ENCODE measurements around the gene COL12A1. TPM values are rescaled to one million over a fixed set of nuclear protein-coding genes. Genes with fewer than 3 reads are reported as not detected.

COL12A1 gene
- total and polyA plus RNA-seq, 10 of the 15 experiments (the other 5 are each of a cell fraction or from before 2014, with no cell fraction given), result under 0.01 to 0.69 (median 0.11) TPM; not detected in 6

DNA sequence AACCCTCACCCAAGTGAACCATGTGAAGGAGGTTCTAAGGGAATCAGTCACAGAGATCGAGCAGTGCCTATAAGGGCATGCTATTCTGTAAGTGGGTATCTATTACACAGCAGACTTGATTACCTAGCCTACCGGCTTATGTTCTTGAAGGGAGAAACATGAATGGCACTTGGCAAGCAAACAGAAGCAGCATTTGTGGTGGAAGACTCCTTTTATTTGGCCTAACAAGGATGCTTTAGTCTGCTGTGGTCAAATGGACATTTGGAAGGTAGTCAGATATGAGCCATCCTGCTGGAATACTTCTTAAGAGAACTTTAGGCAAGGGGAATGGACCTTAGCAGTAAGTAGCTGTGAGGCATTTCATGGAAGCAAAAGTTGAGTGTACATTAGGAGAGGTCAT is 126.3 kb downstream of the COL12A1 start (continued):
- TF ChIP-seq, protein P1, sequence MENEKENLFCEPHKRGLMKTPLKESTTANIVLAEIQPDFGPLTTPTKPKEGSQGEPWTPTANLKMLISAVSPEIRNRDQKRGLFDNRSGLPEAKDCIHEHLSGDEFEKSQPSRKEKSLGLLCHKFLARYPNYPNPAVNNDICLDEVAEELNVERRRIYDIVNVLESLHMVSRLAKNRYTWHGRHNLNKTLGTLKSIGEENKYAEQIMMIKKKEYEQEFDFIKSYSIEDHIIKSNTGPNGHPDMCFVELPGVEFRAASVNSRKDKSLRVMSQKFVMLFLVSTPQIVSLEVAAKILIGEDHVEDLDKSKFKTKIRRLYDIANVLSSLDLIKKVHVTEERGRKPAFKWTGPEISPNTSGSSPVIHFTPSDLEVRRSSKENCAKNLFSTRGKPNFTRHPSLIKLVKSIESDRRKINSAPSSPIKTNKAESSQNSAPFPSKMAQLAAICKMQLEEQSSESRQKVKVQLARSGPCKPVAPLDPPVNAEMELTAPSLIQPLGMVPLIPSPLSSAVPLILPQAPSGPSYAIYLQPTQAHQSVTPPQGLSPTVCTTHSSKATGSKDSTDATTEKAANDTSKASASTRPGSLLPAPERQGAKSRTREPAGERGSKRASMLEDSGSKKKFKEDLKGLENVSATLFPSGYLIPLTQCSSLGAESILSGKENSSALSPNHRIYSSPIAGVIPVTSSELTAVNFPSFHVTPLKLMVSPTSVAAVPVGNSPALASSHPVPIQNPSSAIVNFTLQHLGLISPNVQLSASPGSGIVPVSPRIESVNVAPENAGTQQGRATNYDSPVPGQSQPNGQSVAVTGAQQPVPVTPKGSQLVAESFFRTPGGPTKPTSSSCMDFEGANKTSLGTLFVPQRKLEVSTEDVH (IDR thresholded peaks at IDR 0.05; ENCODE audit: low read depth, partially characterized antibody), result no peak

DNA sequence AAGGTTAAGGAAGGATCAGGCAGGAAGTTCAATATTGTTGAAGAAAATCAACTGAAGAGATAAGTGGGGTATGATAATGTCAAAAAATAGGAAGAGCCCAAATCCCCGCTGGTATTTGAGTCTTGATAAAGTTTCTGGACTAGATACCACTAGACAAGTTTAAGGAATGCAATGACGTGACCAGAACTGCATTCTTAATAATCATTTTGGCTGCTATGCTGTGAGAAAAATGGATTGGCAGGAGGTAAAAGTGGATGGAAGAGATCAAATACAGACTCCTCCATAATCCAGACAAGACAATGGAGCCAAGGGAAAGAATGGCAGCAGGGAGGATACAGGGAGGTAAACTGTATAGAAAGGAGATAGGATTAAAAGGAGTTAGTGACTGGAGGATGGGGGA is 128.2 kb downstream of the COL12A1 start:
- no peak for DNase-seq (ENCODE audit: low read depth, low spot score)
- Histone ChIP-seq H3K9ac (ENCODE audit: control insufficient read depth, insufficient read depth, low read length) (no peak overlapping the region), H3K79me2 (ENCODE audit: control insufficient read depth, insufficient read depth, low read length) (no peaks in the 10 kb centered on the region), H3K4me2 (ENCODE audit: control insufficient read depth, insufficient read depth) (no peak overlapping the region), H4K20me1 (ENCODE audit: control insufficient read depth, insufficient read depth) (no peaks in the 10 kb centered on the region), H3K27me3 (replicated peaks in 1 of 2; ENCODE audit: control insufficient read depth in 2 of 2, insufficient read depth in 2 of 2, low read length in 1 of 2) (no peaks in the 10 kb centered on the region), H3K27ac (ENCODE audit: control insufficient read depth, insufficient read depth) (no peak overlapping the region), H3K9me3 (replicated peaks; ENCODE audit: control insufficient read depth, insufficient read depth, low read length) (no peaks in the 10 kb centered on the region), H3K4me1 (ENCODE audit: control insufficient read depth, insufficient read depth, low read length) (no peaks in the 10 kb centered on the region), H3K4me3 (no peak overlapping the region), H3K36me3 (ENCODE audit: control insufficient read depth in 2 of 2, insufficient read depth in 2 of 2, low read length in 1 of 2) (no peaks in the 10 kb centered on the region), H2AFZ (ENCODE audit: control insufficient read depth, low read depth, low read length) (no peak overlapping the region)
- 19% methylated on average over 2 of the region's 2 CpGs for WGBS (ENCODE audit: insufficient coverage, insufficient replicate concordance, low lambda C conversion rate, missing lambda C conversion rate)
- intact Hi-C loops (cut with micrococcal nuclease; ENCODE audit: unreplicated experiment), result no loop called here
- ChIA-PET POLR2A (no interaction called here), RAD21 (ENCODE audit: unreplicated experiment) (no interaction called here), SMC1A (ENCODE audit: uncharacterized antibody, unreplicated experiment) (no interaction called here), CTCF (no interaction called here)
- BruUV-seq (replicated peaks), result no TSS peak
- no peak for ATAC-seq
- no peak for FAIRE-seq
- in situ Hi-C loops (cut with MboI), result no loop called here
- TF ChIP-seq MEF2B (IDR thresholded peaks at IDR 0.05; ENCODE audit: partially characterized antibody, poor library complexity, severe bottlenecking) (no peak), BHLHE40 (IDR thresholded peaks at IDR 0.05; ENCODE audit: borderline replicate concordance in 1 of 2, low read depth in 2 of 2, low read length in 1 of 2) (no peak), MTA2 (IDR thresholded peaks at IDR 0.05; ENCODE audit: low read depth) (no peak), RFX5 (IDR thresholded peaks at IDR 0.05; ENCODE audit: low read depth, low read length) (no peak), POLR2AphosphoS5 (IDR thresholded peaks at IDR 0.05; ENCODE audit: low read length) (no peak), EGR1 (IDR thresholded peaks at IDR 0.05; ENCODE audit: borderline replicate concordance in 1 of 2, low read depth in 2 of 2, low read length in 2 of 2) (no peak), MEF2A (IDR thresholded peaks at IDR 0.05; ENCODE audit: insufficient read depth, low read depth, low read length) (no peak), NBN (IDR thresholded peaks at IDR 0.05) (no peak), GABPA (IDR thresholded peaks at IDR 0.05; ENCODE audit: low read depth) (no peak), PML (IDR thresholded peaks at IDR 0.05; ENCODE audit: low read length) (no peak), SMAD1 (IDR thresholded peaks at IDR 0.05; ENCODE audit: low read depth, partially characterized antibody) (no peak), STAT1 (conservative IDR thresholded peaks at IDR 0.05) (no peak), NR2C2 (IDR thresholded peaks at IDR 0.05; ENCODE audit: borderline replicate concordance, control insufficient read depth, insufficient read length, low read depth) (no peak), ESRRA (IDR thresholded peaks at IDR 0.05; ENCODE audit: low read length) (no peak), SIX5 (IDR thresholded peaks at IDR 0.05; ENCODE audit: low read depth, low read length, severe bottlenecking) (no peak)
- TF ChIP-seq, protein P2, sequence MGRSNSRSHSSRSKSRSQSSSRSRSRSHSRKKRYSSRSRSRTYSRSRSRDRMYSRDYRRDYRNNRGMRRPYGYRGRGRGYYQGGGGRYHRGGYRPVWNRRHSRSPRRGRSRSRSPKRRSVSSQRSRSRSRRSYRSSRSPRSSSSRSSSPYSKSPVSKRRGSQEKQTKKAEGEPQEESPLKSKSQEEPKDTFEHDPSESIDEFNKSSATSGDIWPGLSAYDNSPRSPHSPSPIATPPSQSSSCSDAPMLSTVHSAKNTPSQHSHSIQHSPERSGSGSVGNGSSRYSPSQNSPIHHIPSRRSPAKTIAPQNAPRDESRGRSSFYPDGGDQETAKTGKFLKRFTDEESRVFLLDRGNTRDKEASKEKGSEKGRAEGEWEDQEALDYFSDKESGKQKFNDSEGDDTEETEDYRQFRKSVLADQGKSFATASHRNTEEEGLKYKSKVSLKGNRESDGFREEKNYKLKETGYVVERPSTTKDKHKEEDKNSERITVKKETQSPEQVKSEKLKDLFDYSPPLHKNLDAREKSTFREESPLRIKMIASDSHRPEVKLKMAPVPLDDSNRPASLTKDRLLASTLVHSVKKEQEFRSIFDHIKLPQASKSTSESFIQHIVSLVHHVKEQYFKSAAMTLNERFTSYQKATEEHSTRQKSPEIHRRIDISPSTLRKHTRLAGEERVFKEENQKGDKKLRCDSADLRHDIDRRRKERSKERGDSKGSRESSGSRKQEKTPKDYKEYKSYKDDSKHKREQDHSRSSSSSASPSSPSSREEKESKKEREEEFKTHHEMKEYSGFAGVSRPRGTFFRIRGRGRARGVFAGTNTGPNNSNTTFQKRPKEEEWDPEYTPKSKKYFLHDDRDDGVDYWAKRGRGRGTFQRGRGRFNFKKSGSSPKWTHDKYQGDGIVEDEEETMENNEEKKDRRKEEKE (IDR thresholded peaks at IDR 0.05), result no peak
